HL-60 (cell line): Measurements from ENCODE around the gene NANOS2.
"Not testable (repeated sequence)": the region's sequence is repeated elsewhere in the genome, so short reads cannot be mapped to it uniquely, and the experiment has no call there.

Experiments
- GABPA ChIP-seq: IDR thresholded peaks from 2 replicates; pipeline ENCODE4 v1.6.1; 2012; ENCODE audit warnings: low read depth
- SPI1 ChIP-seq: IDR thresholded peaks from 2 replicates; pipeline ENCODE4 v1.6.1; 2012; ENCODE audit warnings: low read depth, mild to moderate bottlenecking, borderline replicate concordance
- TF ChIP-seq, protein P1 (sequence below): IDR thresholded peaks from one replicate; pipeline ENCODE4 v1.5.1; 2011; ENCODE audit warnings: low read length, control low read depth, inconsistent platforms; ENCODE audit not compliant: insufficient read depth

- TF ChIP-seq, protein P1, sequence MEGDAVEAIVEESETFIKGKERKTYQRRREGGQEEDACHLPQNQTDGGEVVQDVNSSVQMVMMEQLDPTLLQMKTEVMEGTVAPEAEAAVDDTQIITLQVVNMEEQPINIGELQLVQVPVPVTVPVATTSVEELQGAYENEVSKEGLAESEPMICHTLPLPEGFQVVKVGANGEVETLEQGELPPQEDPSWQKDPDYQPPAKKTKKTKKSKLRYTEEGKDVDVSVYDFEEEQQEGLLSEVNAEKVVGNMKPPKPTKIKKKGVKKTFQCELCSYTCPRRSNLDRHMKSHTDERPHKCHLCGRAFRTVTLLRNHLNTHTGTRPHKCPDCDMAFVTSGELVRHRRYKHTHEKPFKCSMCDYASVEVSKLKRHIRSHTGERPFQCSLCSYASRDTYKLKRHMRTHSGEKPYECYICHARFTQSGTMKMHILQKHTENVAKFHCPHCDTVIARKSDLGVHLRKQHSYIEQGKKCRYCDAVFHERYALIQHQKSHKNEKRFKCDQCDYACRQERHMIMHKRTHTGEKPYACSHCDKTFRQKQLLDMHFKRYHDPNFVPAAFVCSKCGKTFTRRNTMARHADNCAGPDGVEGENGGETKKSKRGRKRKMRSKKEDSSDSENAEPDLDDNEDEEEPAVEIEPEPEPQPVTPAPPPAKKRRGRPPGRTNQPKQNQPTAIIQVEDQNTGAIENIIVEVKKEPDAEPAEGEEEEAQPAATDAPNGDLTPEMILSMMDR: not testable (repeated sequence)
- TF ChIP-seq GABPA, SPI1: not testable (repeated sequence)
Observed at GRCh38 chr19:45867241-45867640, 47.3 kb downstream of the NANOS2 start.
